Mesenchymal stem cell (in vitro differentiated cells and primary cell): ENCODE results near the gene POLRMT.

Source experiments
- DNase-seq: peaks from one replicate; pipeline ENCODE4 v3.0.0-alpha.2; 2013
- H2AFZ ChIP-seq: one replicate; pipeline ENCODE4 v1.6.1; 2013; ENCODE audit warnings: low read depth, mild to moderate bottlenecking, control low read depth, inconsistent platforms, low read length, moderate library complexity
- H2AK5ac ChIP-seq: 2 replicates; pipeline ENCODE4 v1.6.1; 2013; ENCODE audit warnings: low read length, moderate library complexity, mild to moderate bottlenecking, inconsistent platforms; ENCODE audit not compliant: severe bottlenecking
- H2BK120ac ChIP-seq: one replicate; pipeline ENCODE4 v1.6.1; 2013; ENCODE audit warnings: low read depth, mild to moderate bottlenecking, inconsistent platforms, low read length, moderate library complexity
- H2BK12ac ChIP-seq, 2 experiments: one replicate each; pipeline ENCODE4 v1.6.1; 2013; ENCODE audit warnings: inconsistent platforms in 2 of 2, low read length in 2 of 2, mild to moderate bottlenecking in 2 of 2, moderate library complexity in 2 of 2, control low read depth in 1 of 2
- H2BK15ac ChIP-seq: one replicate; pipeline ENCODE4 v1.6.1; 2013; ENCODE audit warnings: mild to moderate bottlenecking, low read depth, inconsistent platforms; ENCODE audit not compliant: poor library complexity, severe bottlenecking
- H2BK5ac ChIP-seq: 2 replicates; pipeline ENCODE4 v1.6.1; 2013; ENCODE audit warnings: low read depth, mild to moderate bottlenecking, low read length, control low read depth, inconsistent platforms; ENCODE audit not compliant: poor library complexity, severe bottlenecking
- H3K14ac ChIP-seq, 2 experiments: one replicate each; pipeline ENCODE4 v1.6.1; 2013; ENCODE audit warnings: inconsistent platforms in 2 of 2, low read length in 2 of 2, control low read depth in 1 of 2, mild to moderate bottlenecking in 1 of 2, moderate library complexity in 1 of 2
- H3K18ac ChIP-seq, 2 experiments: one replicate each; pipeline ENCODE4 v1.6.1; 2013; ENCODE audit warnings: inconsistent platforms in 2 of 2, low read length in 2 of 2, control low read depth in 1 of 2, low read depth in 1 of 2, mild to moderate bottlenecking in 1 of 2
- H3K23ac ChIP-seq, 2 experiments: one replicate each; pipeline ENCODE4 v1.6.1; 2013; ENCODE audit warnings: inconsistent platforms in 2 of 2, low read length in 2 of 2, mild to moderate bottlenecking in 2 of 2, moderate library complexity in 2 of 2, control low read depth in 1 of 2
- H3K27ac ChIP-seq: 2 replicates; pipeline ENCODE4 v1.5.1; 2013; ENCODE audit warnings: mild to moderate bottlenecking, moderate library complexity, low read length, control low read depth, inconsistent platforms; ENCODE audit not compliant: poor library complexity, severe bottlenecking
- H3K27me3 ChIP-seq, 2 experiments: 2 replicates each; pipeline versions ENCODE4 v1.6.1 to v1.7.0; 2013; ENCODE audit warnings: low read length in 2 of 2, mild to moderate bottlenecking in 2 of 2, moderate library complexity in 2 of 2, control low read depth in 1 of 2, inconsistent platforms in 1 of 2; ENCODE audit not compliant: control insufficient read depth in 1 of 2, insufficient read depth in 1 of 2
- H3K36me3 ChIP-seq, 2 experiments: 2 replicates each; pipeline versions ENCODE4 v1.6.1 to v1.7.0; 2013; ENCODE audit warnings: low read length in 2 of 2, control low read depth in 1 of 2, inconsistent platforms in 1 of 2, low read depth in 1 of 2, mild to moderate bottlenecking in 1 of 2; ENCODE audit not compliant: insufficient read depth in 2 of 2, control insufficient read depth in 1 of 2
- H3K4ac ChIP-seq, 2 experiments: one replicate each; pipeline ENCODE4 v1.6.1; 2013; ENCODE audit warnings: inconsistent platforms in 2 of 2, low read length in 2 of 2, mild to moderate bottlenecking in 2 of 2, moderate library complexity in 2 of 2, control low read depth in 1 of 2, low read depth in 1 of 2
- H3K4me1 ChIP-seq: 2 replicates; pipeline ENCODE4 v1.6.1; 2013; ENCODE audit warnings: low read depth, low read length, control low read depth; ENCODE audit not compliant: control insufficient read depth, insufficient read depth
- H3K4me2 ChIP-seq: 2 replicates; pipeline ENCODE4 v1.6.1; 2013; ENCODE audit warnings: low read length, mild to moderate bottlenecking, inconsistent platforms; ENCODE audit not compliant: poor library complexity, severe bottlenecking
- H3K4me3 ChIP-seq, 2 experiments: 2 replicates each; pipeline versions ENCODE4 v1.5.1 to v1.7.0; 2013; ENCODE audit warnings: low read length in 2 of 2, mild to moderate bottlenecking in 2 of 2, control low read depth in 1 of 2, low read depth in 1 of 2; ENCODE audit not compliant: insufficient read depth in 1 of 2
- H3K79me1 ChIP-seq: replicated peaks from 2 replicates; pipeline ENCODE4 v1.6.1; 2013; ENCODE audit warnings: mild to moderate bottlenecking, control low read depth, low read length, inconsistent platforms; ENCODE audit not compliant: poor library complexity, severe bottlenecking
- H3K9ac ChIP-seq: 2 replicates; pipeline ENCODE4 v1.7.0; 2013; ENCODE audit warnings: mild to moderate bottlenecking, low read length, moderate library complexity
- H3K9me3 ChIP-seq: 2 replicates; pipeline ENCODE4 v1.7.0; 2013; ENCODE audit warnings: mild to moderate bottlenecking, low read length; ENCODE audit not compliant: control insufficient read depth
- H4K8ac ChIP-seq: one replicate; pipeline ENCODE4 v1.6.1; 2013; ENCODE audit warnings: inconsistent platforms, mild to moderate bottlenecking, low read length, moderate library complexity
- H4K91ac ChIP-seq: one replicate; pipeline ENCODE4 v1.6.1; 2013; ENCODE audit warnings: mild to moderate bottlenecking, low read length, inconsistent platforms
- WGBS: methylation state at CpG from one replicate; pipeline ENCODE4 v1.1.7; 2013; ENCODE audit warnings: mixed read lengths; 5-methylcytosine and 5-hydroxymethylcytosine counted together

Gene POLRMT

GRCh38 chr19:583968-584239, 49.4 kb downstream of the POLRMT start:
- H2BK12ac ChIP-seq, result no peak overlapping the region
- H2BK5ac ChIP-seq, result no peak overlapping the region
- H3K4me1 ChIP-seq, result peaks cover 76% of the 10 kb centered on the region
- H2BK15ac ChIP-seq, result no peak overlapping the region
- peaks cover 4 to 9% of the 10 kb centered on the region in 2 experiments for H3K27me3 ChIP-seq
- no peaks in the 10 kb centered on the region for H3K9me3 ChIP-seq
- no peak overlapping the region for H3K9ac ChIP-seq
- DNase-seq, result no peak
- no peak overlapping the region for H3K4me3 ChIP-seq
- H3K4ac ChIP-seq, result peak overlapping the region in 1 of 2 experiments; percentile 24
- peak overlapping the region; percentile 50 for H2AK5ac ChIP-seq
- no peak overlapping the region for H3K27ac ChIP-seq
- H3K18ac ChIP-seq, result peak overlapping the region in 1 of 2 experiments; percentile 26
- H3K4me2 ChIP-seq, result no peak overlapping the region
- H2AFZ ChIP-seq, result no peak overlapping the region
- H3K79me1 ChIP-seq, result peaks cover 19% of the 10 kb centered on the region
- no peak overlapping the region for H4K8ac ChIP-seq
- H2BK120ac ChIP-seq, result no peak overlapping the region
- no peak overlapping the region for H3K23ac ChIP-seq
- 88% methylated on average over 5 of the region's 5 CpGs for WGBS
- H4K91ac ChIP-seq, result no peak overlapping the region
- H3K36me3 ChIP-seq, result peaks cover 28 to 65% of the 10 kb centered on the region in 2 experiments
- H3K14ac ChIP-seq, result no peak overlapping the region

- Histone ChIP-seq H4K91ac (no peak overlapping the region), H2AK5ac (no peak overlapping the region), H4K8ac (no peak overlapping the region), H2BK5ac (no peak overlapping the region), H3K14ac (no peak overlapping the region), H3K23ac (no peak overlapping the region), H3K4ac (peak overlapping the region in 1 of 2 experiments; percentile 24), H3K9me3 (no peaks in the 10 kb centered on the region), H3K4me1 (peaks cover 73% of the 10 kb centered on the region), H3K36me3 (peaks cover 28 to 63% of the 10 kb centered on the region in 2 experiments), H2BK120ac (no peak overlapping the region), H3K4me2 (no peak overlapping the region), H3K27ac (no peak overlapping the region), H2BK15ac (no peak overlapping the region), H3K9ac (no peak overlapping the region), H2AFZ (no peak overlapping the region), H3K79me1 (peaks cover 19% of the 10 kb centered on the region), H3K27me3 (peaks cover 0 to 3% of the 10 kb centered on the region in 2 experiments), H3K4me3 (no peak overlapping the region), H3K18ac (no peak overlapping the region), H2BK12ac (no peak overlapping the region)
- WGBS, result 96% methylated on average over 27 of the region's 27 CpGs
- no peak for DNase-seq
Observed at GRCh38 chr19:583198-583967, 50.0 kb downstream of the POLRMT start.

GRCh38 chr19:582497-583197, 50.7 kb downstream of the POLRMT start:
- no peak overlapping the region for H4K8ac ChIP-seq
- H3K18ac ChIP-seq, result no peak overlapping the region
- H3K4me2 ChIP-seq, result no peak overlapping the region
- peaks cover 71% of the 10 kb centered on the region for H3K4me1 ChIP-seq
- no peak overlapping the region for H2BK5ac ChIP-seq
- H2BK12ac ChIP-seq, result no peak overlapping the region
- H3K4me3 ChIP-seq, result no peak overlapping the region
- 83% methylated on average over 29 of the region's 31 CpGs for WGBS
- H2BK15ac ChIP-seq, result no peak overlapping the region
- peaks cover 28 to 70% of the 10 kb centered on the region in 2 experiments for H3K36me3 ChIP-seq
- H3K9me3 ChIP-seq, result no peaks in the 10 kb centered on the region
- no peak overlapping the region for H2BK120ac ChIP-seq
- H3K4ac ChIP-seq, result no peak overlapping the region
- H3K14ac ChIP-seq, result no peak overlapping the region
- no peak overlapping the region for H3K27ac ChIP-seq
- no peak overlapping the region for H4K91ac ChIP-seq
- H2AFZ ChIP-seq, result no peak overlapping the region
- peaks cover 19% of the 10 kb centered on the region for H3K79me1 ChIP-seq
- no peak overlapping the region for H2AK5ac ChIP-seq
- DNase-seq, result peak; percentile 72
- no peaks in the 10 kb centered on the region for H3K27me3 ChIP-seq
- no peak overlapping the region for H3K9ac ChIP-seq
- no peak overlapping the region for H3K23ac ChIP-seq

GRCh38 chr19:581399-582111, 51.8 kb downstream of the POLRMT start:
- H3K9ac ChIP-seq, result no peak overlapping the region
- peak overlapping the region; percentile 33 for H2AK5ac ChIP-seq
- no peaks in the 10 kb centered on the region for H3K9me3 ChIP-seq
- no peaks in the 10 kb centered on the region for H3K27me3 ChIP-seq
- H3K4ac ChIP-seq, result no peak overlapping the region
- H3K27ac ChIP-seq, result no peak overlapping the region
- no peak overlapping the region for H3K14ac ChIP-seq
- no peak overlapping the region for H3K18ac ChIP-seq
- H3K4me1 ChIP-seq, result peaks cover 78% of the 10 kb centered on the region
- peaks cover 28 to 81% of the 10 kb centered on the region in 2 experiments for H3K36me3 ChIP-seq
- WGBS, result 94% methylated on average over 40 of the region's 40 CpGs
- no peak overlapping the region for H3K23ac ChIP-seq
- no peak overlapping the region for H3K4me3 ChIP-seq
- peaks cover 19% of the 10 kb centered on the region for H3K79me1 ChIP-seq
- H3K4me2 ChIP-seq, result no peak overlapping the region
- peak overlapping the region; percentile 54 for H4K91ac ChIP-seq
- no peak overlapping the region for H2BK120ac ChIP-seq
- peak overlapping the region; percentile 17 for H2BK15ac ChIP-seq
- no peak for DNase-seq
- peak overlapping the region in 1 of 2 experiments; percentile 10 for H2BK12ac ChIP-seq
- H2BK5ac ChIP-seq, result no peak overlapping the region
- H4K8ac ChIP-seq, result peak overlapping the region; percentile 49
- H2AFZ ChIP-seq, result no peak overlapping the region
